GM18511 (cell line): Measurements from ENCODE around the gene PRDX2.
A peak's percentile ranks its signal among the peaks of the same experiment; 100 is the strongest.

ENCODE experiments used
- ATAC-seq: cut with Tn5 transposase; IDR thresholded peaks from one replicate; pipeline ENCODE4 v1.9.1; 2021; ENCODE audit warnings: mild to moderate bottlenecking, moderate library complexity; ENCODE audit not compliant: unreplicated experiment

The PRDX2 gene

GRCh38 chr19:12782424-12783290 is 18.9 kb downstream of the PRDX2 start:
- ATAC-seq: peak; percentile 34

DNA sequence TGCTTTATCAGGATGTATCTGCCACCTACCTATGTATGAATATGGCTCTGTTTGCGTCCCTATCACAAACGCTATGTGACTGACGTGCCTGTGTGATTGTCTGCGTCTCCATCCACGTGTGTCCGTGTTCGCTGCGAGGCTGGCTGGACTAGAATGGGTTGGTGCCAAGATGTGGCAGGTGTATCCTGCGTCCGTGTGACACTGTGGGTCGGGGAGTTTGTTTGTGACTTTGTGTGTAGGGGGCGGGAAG is 19.5 kb downstream of the PRDX2 start:
- ATAC-seq: no peak

GRCh38 chr19:12779162-12779993 is 22.2 kb downstream of the PRDX2 start:
- ATAC-seq: no peak

- ATAC-seq: no peak
These were observed 22.8 kb downstream of the PRDX2 start for GRCh38 chr19:12778905-12779161.

DNA sequence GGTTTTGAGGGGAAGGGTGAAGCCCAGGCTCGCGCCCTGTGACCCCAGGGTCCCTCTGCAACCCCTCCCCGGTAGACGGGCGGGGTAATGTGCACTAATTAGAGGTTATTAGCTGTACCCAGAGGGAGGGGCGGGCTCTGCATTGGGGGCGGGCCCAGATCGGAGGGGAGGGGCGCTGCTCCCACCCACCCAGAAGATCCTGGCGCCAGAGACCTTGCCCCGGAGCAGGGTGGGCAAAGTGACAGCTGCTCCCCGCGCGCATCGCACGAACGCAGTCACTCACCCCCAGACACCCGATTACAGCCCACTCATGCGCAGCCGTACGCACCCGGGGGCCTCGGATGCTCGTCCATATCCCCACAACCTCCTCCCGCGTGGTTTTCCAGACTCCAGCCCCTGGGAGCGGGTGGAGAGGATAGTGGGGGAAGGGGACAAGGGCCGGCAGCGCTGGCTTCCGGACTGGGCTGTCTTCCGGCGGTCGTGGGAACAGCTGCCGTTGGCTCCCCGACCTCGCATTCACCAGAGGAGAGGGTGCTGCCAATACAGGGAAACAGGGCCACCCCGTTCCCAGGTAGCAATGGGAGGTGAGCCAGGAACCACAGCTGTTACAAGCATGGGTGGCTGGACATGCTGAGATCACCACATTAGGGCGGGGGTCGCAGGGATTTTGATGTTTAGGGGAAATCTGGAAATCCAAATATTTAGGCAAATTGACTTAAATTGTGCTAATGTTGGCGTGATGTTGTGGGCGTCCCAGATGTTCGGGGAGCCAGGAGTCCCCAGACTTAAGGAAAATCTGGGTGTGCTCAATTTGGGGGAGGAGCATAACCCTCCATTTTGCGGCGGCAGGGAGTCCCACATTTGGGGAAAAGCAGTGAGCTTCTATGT is 23.3 kb downstream of the PRDX2 start:
- ATAC-seq: no peak

- ATAC-seq: no peak
These were observed 24.2 kb downstream of the PRDX2 start for GRCh38 chr19:12777217-12778016.

DNA sequence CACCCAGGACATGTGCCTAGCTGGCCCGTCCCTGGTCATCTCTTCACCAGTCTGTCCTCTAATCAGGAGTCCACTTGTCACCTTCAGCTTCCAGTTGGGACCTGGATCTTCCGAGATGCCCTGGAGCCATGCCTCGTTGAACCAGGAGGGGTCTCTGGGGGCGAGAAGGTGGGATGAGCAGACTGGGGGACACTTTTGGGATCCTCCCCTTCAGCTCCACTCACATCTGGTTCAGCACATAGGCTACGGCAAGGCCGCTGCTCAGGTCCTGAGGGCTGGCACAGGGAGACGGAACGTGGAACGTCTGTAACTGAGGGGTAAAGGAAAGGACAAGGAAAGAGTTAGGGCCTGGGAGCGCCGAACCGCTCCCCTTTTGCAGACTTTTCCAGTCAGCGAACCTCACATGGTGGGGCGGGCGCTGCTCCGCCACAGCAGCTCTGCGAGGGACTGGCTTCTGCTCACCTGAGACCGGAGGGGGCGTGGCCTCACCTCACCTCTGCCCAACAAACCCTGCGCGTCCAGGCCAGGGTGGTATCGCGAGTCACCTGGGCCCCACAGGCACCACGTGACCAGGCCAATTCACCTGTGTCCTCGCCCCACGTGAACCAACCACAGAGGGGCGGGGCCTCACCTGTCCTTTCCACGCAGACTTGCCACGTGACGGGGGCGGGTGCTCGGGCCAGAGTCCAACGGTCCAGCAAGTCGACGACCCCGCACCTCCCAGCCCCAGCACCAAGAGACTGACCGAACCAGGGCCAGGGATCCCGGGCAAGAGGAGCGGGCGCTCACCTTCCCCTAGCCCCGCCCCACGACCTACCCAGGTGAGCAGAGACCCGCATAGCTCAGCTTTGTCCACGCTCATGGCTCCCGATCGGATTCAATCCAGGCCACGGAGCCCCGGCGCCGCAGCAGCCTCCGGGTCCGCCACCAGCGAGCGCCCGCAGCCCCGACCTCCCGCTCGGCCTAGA is 26.7 kb downstream of the PRDX2 start, which contains the start of gene HOOK2:
Gene HOOK2, minus strand, starts transcription at position 965 of the 968 bp plus-strand sequence. Its CDS starts 103 bp downstream, at position 862.
- ATAC-seq: peak; percentile 4

DNA sequence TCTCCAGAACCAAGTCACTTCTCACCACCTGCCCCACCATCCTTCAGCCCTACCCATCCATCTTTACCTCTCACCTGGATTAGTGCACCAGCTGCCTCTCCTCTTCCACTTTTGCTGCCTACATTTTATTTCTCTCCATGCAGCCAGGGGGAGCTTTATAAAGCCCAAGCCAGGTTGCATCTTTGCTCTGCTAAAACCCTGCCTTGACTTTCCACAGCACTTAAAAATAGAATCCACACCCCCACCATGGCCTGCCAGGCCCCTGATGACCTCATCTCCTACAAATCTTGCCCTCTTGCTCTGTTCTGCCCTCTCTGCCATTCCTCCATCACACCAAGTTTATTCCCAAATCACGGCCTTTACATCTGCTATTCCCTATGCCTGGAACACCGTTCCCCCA is 28.0 kb downstream of the PRDX2 start:
- ATAC-seq: no peak

DNA sequence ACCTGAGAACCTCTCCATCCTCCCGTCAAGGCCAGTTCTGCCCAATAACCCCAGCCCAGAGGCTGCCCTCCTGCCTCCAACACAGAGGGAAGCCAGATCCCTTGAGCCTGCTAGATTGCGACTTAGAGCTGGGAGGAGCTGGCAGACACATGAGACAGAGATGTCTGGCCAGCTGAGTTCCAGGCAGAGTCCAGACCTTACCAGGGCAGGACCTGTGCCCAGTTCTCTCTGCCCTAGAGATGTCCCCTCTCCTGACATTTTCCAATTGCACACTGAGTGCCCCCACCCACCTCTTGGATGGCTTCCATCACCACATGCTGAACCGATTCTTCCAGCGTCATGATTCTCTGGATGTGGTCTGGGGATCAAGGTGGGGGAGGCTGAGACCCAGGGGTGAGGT is 29.3 kb downstream of the PRDX2 start:
- no peak for ATAC-seq

GRCh38 chr19:12770922-12771321 is 30.7 kb downstream of the PRDX2 start:
- no peak for ATAC-seq

- no peak for ATAC-seq
These were observed 31.9 kb downstream of the PRDX2 start for GRCh38 chr19:12769689-12770088.

- no peak for ATAC-seq
These were observed 33.9 kb downstream of the PRDX2 start for GRCh38 chr19:12767666-12768065.

GRCh38 chr19:12767150-12767549 is 34.5 kb downstream of the PRDX2 start:
- no peak for ATAC-seq

GRCh38 chr19:12766051-12766521 is 35.5 kb downstream of the PRDX2 start:
- no peak for ATAC-seq

GRCh38 chr19:12764698-12765097 is 36.9 kb downstream of the PRDX2 start:
- no peak for ATAC-seq

DNA sequence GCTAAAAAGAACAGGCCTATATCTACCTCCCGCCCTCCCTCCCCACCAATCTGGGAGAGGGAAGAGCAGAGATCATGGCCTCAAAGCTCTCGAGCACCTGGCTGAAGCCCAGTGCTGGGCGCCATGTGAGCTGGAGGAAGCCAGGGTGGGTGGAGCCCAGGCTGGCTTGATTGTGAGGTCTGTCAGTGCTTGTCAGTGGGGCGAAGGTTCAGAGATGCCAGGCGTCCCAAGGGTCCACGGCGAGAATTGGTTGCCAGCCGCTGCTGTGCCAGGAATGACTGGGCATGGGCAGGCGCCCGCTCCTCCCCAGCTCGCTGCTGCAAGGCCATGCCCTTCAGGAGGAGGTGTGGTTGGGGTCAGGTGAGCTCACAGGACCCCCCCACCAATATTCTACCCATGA is 38.5 kb downstream of the PRDX2 start:
- no peak for ATAC-seq

- ATAC-seq: no peak
These were observed 41.9 kb downstream of the PRDX2 start for GRCh38 chr19:12759686-12760085.

DNA sequence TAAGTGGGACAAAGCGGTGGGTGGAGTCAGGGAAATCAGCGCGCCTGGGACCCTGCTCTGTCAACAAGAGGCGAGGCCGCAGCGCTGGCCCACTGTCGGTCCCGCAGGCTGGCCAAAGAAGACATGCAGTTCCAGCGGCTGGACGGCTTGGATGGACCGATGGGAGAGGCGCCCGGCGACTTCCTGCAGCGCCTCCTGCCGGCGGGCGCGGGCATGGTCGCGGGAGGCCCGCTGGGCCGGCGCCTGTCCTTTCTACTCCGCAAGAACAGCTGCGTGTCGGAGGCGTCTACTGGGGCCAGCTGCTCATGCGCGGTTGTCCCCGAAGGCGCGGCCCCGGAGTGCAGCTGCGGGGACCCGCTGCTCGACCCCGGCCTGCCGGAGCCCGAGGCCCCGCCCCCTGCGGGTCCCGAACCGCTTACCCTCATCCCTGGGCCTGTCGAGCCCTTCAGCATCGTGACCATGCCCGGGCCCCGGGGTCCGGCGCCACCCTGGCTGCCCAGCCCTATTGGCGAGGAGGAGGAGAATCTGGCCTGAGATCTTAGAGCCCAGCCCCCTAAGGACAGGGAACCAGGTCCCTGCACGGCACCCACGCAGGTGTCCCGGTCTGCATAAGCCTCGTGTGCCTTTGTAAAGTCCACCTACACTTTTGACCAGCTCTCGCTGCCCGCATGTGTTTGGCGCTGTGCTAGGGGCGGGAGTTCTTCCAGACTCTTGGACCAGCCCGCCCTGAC is 43.9 kb downstream of the PRDX2 start:
- no peak for ATAC-seq
